ENCODE data around the gene SRPRA. TPM values are rescaled to one million over a fixed set of nuclear protein-coding genes. Genes with fewer than 3 reads are reported as not detected.
"Not testable (repeated sequence)": the region's sequence is repeated elsewhere in the genome, so short reads cannot be mapped to it uniquely, and the experiment has no call there.

Gene SRPRA
- total RNA-seq, 2 experiments from 2014 or later = 99.0 to 103 TPM

- H3K9me3 Mint-ChIP-seq (ENCODE audit: insufficient read depth) = no peaks in the 10 kb centered on the region
- no peak overlapping the region for H3K4me3 Mint-ChIP-seq
- CTCF ChIA-PET = no interaction called here
- POLR2A ChIA-PET = interaction anchor here (1.0 to 1.3 kb wide), 2 partner anchors 18 to 52 kb away, joined by 3 to 4 read pairs; partner anchors contain the start of genes FAM118B and RPUSD4
- no peak for DNase-seq
- peaks cover 74% of the 10 kb centered on the region for H3K36me3 Mint-ChIP-seq (ENCODE audit: low read depth)
- H3K27me3 Mint-ChIP-seq (ENCODE audit: low read depth) = no peaks in the 10 kb centered on the region
- H3K4me1 Mint-ChIP-seq (ENCODE audit: low read depth) = peaks cover 17% of the 10 kb centered on the region
- ATAC-seq = no peak
- H3K27ac Mint-ChIP-seq = no peak overlapping the region
Observed at GRCh38 chr11:126263489-126263888, 5.2 kb downstream of the SRPRA start.

- ChIA-PET CTCF (interaction anchor here (1.1 kb wide), 1 partner anchor 11 kb away, joined by 3 read pairs; no protein-coding TSS in a partner anchor), POLR2A (interaction anchor here (1.3 kb wide), 1 partner anchor 19 kb away, joined by 4 read pairs; no protein-coding TSS in a partner anchor)
- Mint-ChIP-seq H3K9me3 (ENCODE audit: insufficient read depth) (no peaks in the 10 kb centered on the region), H3K4me3 (no peak overlapping the region), H3K27me3 (ENCODE audit: low read depth) (no peaks in the 10 kb centered on the region), H3K4me1 (ENCODE audit: low read depth) (peaks cover 8% of the 10 kb centered on the region), H3K36me3 (ENCODE audit: low read depth) (peaks cover 67% of the 10 kb centered on the region), H3K27ac (no peak overlapping the region)
- ATAC-seq = no peak
- no peak for DNase-seq
Observed at GRCh38 chr11:126262216-126262615, 6.5 kb downstream of the SRPRA start.

- POLR2A ChIA-PET = no interaction called here
Observed at GRCh38 chr11:126257764-126258163, 10.9 kb downstream of the SRPRA start.

GRCh38 chr11:126257144-126257543 is 11.6 kb downstream of the SRPRA start:
- DNase-seq = no peak
- Mint-ChIP-seq H3K27me3 (ENCODE audit: low read depth) (no peaks in the 10 kb centered on the region), H3K36me3 (ENCODE audit: low read depth) (peaks cover 32% of the 10 kb centered on the region), H3K27ac (no peak overlapping the region), H3K4me3 (no peak overlapping the region), H3K9me3 (ENCODE audit: insufficient read depth) (no peaks in the 10 kb centered on the region), H3K4me1 (ENCODE audit: low read depth) (no peaks in the 10 kb centered on the region)
- ChIA-PET POLR2A (no interaction called here), CTCF (no interaction called here)
- no peak for ATAC-seq

More at GRCh38 chr11:126257764-126258163, 10.9 kb downstream of the SRPRA start:
- H3K4me1 Mint-ChIP-seq (ENCODE audit: low read depth) = no peaks in the 10 kb centered on the region
- no peaks in the 10 kb centered on the region for H3K9me3 Mint-ChIP-seq (ENCODE audit: insufficient read depth)
- no peak overlapping the region for H3K27ac Mint-ChIP-seq
- CTCF ChIA-PET = no interaction called here
- no peaks in the 10 kb centered on the region for H3K27me3 Mint-ChIP-seq (ENCODE audit: low read depth)
- ATAC-seq (no peak), DNase-seq (no peak)
- no peak overlapping the region for H3K4me3 Mint-ChIP-seq
- peaks cover 32% of the 10 kb centered on the region for H3K36me3 Mint-ChIP-seq (ENCODE audit: low read depth)

- no peak for ATAC-seq
- POLR2A ChIA-PET = no interaction called here
- Mint-ChIP-seq H3K27me3 (ENCODE audit: low read depth) (no peaks in the 10 kb centered on the region), H3K4me1 (ENCODE audit: low read depth) (no peaks in the 10 kb centered on the region), H3K4me3 (no peak overlapping the region), H3K9me3 (ENCODE audit: insufficient read depth) (no peaks in the 10 kb centered on the region), H3K36me3 (ENCODE audit: low read depth) (peaks cover 28% of the 10 kb centered on the region), H3K27ac (no peak overlapping the region)
- DNase-seq = no peak
- CTCF ChIA-PET = no interaction called here
Observed at GRCh38 chr11:126256216-126256615, 12.5 kb downstream of the SRPRA start.

- H3K27ac Mint-ChIP-seq, ATAC-seq, POLR2A ChIA-PET: not testable (repeated sequence)
Observed at GRCh38 chr11:126255507-126255906, 13.2 kb downstream of the SRPRA start.

GRCh38 chr11:126254819-126255218 is 13.9 kb downstream of the SRPRA start:
- Mint-ChIP-seq H3K9me3 (ENCODE audit: insufficient read depth) (no peaks in the 10 kb centered on the region), H3K4me3 (no peak overlapping the region), H3K36me3 (ENCODE audit: low read depth) (peaks cover 22% of the 10 kb centered on the region), H3K27me3 (ENCODE audit: low read depth) (no peaks in the 10 kb centered on the region), H3K4me1 (ENCODE audit: low read depth) (no peaks in the 10 kb centered on the region), H3K27ac (no peak overlapping the region)
- ChIA-PET CTCF (no interaction called here), POLR2A (interaction anchor here (0.9 kb wide), 1 partner anchor 15 kb away, joined by 3 read pairs; no protein-coding TSS in a partner anchor)
- DNase-seq (no peak), ATAC-seq (no peak)

More at GRCh38 chr11:126255507-126255906, 13.2 kb downstream of the SRPRA start:
- peaks cover 23% of the 10 kb centered on the region for H3K36me3 Mint-ChIP-seq (ENCODE audit: low read depth)
- CTCF ChIA-PET; H3K27me3 Mint-ChIP-seq (ENCODE audit: low read depth); H3K9me3 Mint-ChIP-seq (ENCODE audit: insufficient read depth); DNase-seq; H3K4me3 Mint-ChIP-seq; H3K4me1 Mint-ChIP-seq (ENCODE audit: low read depth): not testable (repeated sequence)

- DNase-seq (no peak), ATAC-seq (no peak)
- Mint-ChIP-seq H3K9me3 (ENCODE audit: insufficient read depth) (no peaks in the 10 kb centered on the region), H3K4me3 (no peak overlapping the region), H3K27me3 (ENCODE audit: low read depth) (no peaks in the 10 kb centered on the region), H3K36me3 (ENCODE audit: low read depth) (peaks cover 20% of the 10 kb centered on the region), H3K4me1 (ENCODE audit: low read depth) (no peaks in the 10 kb centered on the region), H3K27ac (no peak overlapping the region)
- POLR2A ChIA-PET = no interaction called here
- CTCF ChIA-PET = no interaction called here
Observed at GRCh38 chr11:126253265-126253664, 15.4 kb downstream of the SRPRA start.

- Mint-ChIP-seq H3K4me1 (ENCODE audit: low read depth) (no peaks in the 10 kb centered on the region), H3K9me3 (ENCODE audit: insufficient read depth) (no peaks in the 10 kb centered on the region), H3K27ac (no peak overlapping the region), H3K36me3 (ENCODE audit: low read depth) (peaks cover 14% of the 10 kb centered on the region), H3K4me3 (no peak overlapping the region), H3K27me3 (ENCODE audit: low read depth) (no peaks in the 10 kb centered on the region)
- no peak for ATAC-seq
- POLR2A ChIA-PET = no interaction called here
- CTCF ChIA-PET = no interaction called here
- no peak for DNase-seq
Observed at GRCh38 chr11:126246636-126247035, 22.1 kb downstream of the SRPRA start.

- CTCF ChIA-PET = no interaction called here
Observed at GRCh38 chr11:126233391-126233790, 35.3 kb downstream of the SRPRA start.

GRCh38 chr11:126232683-126233082 is 36.0 kb downstream of the SRPRA start:
- no peak overlapping the region for H3K27ac Mint-ChIP-seq
- H3K4me1 Mint-ChIP-seq (ENCODE audit: low read depth) = no peaks in the 10 kb centered on the region
- H3K4me3 Mint-ChIP-seq = no peak overlapping the region
- H3K36me3 Mint-ChIP-seq (ENCODE audit: low read depth) = no peaks in the 10 kb centered on the region
- H3K27me3 Mint-ChIP-seq (ENCODE audit: low read depth) = no peaks in the 10 kb centered on the region
- CTCF ChIA-PET = no interaction called here
- DNase-seq (no peak), ATAC-seq (no peak)
- POLR2A ChIA-PET = no interaction called here
- no peaks in the 10 kb centered on the region for H3K9me3 Mint-ChIP-seq (ENCODE audit: insufficient read depth)

More at GRCh38 chr11:126233391-126233790, 35.3 kb downstream of the SRPRA start:
- no peak overlapping the region for H3K27ac Mint-ChIP-seq
- H3K4me1 Mint-ChIP-seq (ENCODE audit: low read depth) = no peaks in the 10 kb centered on the region
- no peak overlapping the region for H3K4me3 Mint-ChIP-seq
- no peaks in the 10 kb centered on the region for H3K27me3 Mint-ChIP-seq (ENCODE audit: low read depth)
- H3K9me3 Mint-ChIP-seq (ENCODE audit: insufficient read depth) = no peaks in the 10 kb centered on the region
- no peak for DNase-seq
- POLR2A ChIA-PET = interaction anchor here (1.0 kb wide), 1 partner anchor 21 kb away, joined by 3 read pairs; no protein-coding TSS in a partner anchor
- H3K36me3 Mint-ChIP-seq (ENCODE audit: low read depth) = peaks cover 3% of the 10 kb centered on the region
- ATAC-seq = no peak

GRCh38 chr11:126231725-126232459 is 36.8 kb downstream of the SRPRA start:
- Mint-ChIP-seq H3K4me1 (ENCODE audit: low read depth) (no peaks in the 10 kb centered on the region), H3K36me3 (ENCODE audit: low read depth) (no peaks in the 10 kb centered on the region), H3K27me3 (ENCODE audit: low read depth) (no peaks in the 10 kb centered on the region), H3K4me3 (no peak overlapping the region), H3K27ac (no peak overlapping the region), H3K9me3 (ENCODE audit: insufficient read depth) (no peaks in the 10 kb centered on the region)
- ATAC-seq (no peak), DNase-seq (no peak)
- ChIA-PET CTCF (no interaction called here), POLR2A (no interaction called here)

Measured in activated CD8-positive, alpha-beta T cell treated with anti-CD3 and anti-CD28 coated beads, Interleukin-2, amount 10 ng/mL, durations not matched to agents 7 days and 5 days (primary cell).